Measurements from ENCODE around the gene FKBP14.

Gene FKBP14

GRCh38 chr7:30026229-30027064 lies at the start of gene FKBP14:
Gene FKBP14 (minus strand): TSS chr7:30026702. CDS start chr7:30026508, 194 bp downstream.
- peak; percentile 88 to 93 for DNase-seq

DNA sequence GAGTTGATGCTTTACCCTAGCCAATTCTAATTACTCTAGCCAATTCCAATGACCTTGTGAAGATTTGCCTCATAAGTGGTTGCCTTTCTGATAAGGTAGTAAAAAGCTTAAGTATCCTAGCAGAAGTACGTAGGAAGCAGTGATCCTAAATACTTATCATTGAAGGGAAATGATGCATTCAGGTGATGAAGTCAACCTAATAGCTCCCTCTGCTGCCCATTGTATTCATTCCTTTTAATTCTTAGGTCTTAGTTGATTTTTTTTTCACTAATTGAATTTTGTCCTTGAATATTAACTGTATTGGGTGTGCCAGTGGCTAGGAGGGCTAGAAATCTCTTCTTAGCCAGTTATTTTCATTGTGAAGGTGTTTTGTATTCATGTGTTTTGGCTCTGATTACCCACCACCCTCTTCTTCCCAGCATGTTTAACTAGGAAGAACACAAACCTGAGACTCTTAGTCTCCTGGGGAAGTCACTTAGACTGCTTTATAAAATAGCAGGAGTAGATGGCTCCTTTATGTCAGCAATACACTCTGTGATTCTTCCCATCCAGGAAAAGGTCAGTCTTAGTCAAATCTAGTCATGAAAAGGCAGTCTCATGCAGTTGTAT lies 48.0 kb upstream of the FKBP14 start:
- DNase-seq, result no peak

- DNase-seq, result no peak
Observed at GRCh38 chr7:30072735-30073134, 46.2 kb upstream of the FKBP14 start.

DNA sequence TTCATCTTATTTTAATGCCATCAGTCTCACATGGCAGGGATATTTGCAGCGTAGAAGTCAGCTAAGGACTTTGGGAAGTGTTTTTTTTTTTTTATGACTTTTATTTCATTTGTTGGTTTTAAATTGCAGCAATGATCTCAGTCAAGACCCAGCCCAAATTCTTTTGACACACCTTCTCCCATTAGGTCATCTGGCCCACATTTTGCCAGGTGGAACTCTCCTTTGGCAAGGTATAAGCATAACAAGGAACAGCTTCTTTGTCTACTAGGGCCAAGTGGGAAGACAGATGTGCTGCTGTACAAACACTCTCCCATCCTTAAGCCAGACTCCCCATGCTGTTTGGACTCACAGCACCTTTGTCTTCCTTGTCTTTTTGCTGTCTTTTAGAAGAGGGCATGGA lies 43.5 kb upstream of the FKBP14 start:
- no peak for DNase-seq

DNA sequence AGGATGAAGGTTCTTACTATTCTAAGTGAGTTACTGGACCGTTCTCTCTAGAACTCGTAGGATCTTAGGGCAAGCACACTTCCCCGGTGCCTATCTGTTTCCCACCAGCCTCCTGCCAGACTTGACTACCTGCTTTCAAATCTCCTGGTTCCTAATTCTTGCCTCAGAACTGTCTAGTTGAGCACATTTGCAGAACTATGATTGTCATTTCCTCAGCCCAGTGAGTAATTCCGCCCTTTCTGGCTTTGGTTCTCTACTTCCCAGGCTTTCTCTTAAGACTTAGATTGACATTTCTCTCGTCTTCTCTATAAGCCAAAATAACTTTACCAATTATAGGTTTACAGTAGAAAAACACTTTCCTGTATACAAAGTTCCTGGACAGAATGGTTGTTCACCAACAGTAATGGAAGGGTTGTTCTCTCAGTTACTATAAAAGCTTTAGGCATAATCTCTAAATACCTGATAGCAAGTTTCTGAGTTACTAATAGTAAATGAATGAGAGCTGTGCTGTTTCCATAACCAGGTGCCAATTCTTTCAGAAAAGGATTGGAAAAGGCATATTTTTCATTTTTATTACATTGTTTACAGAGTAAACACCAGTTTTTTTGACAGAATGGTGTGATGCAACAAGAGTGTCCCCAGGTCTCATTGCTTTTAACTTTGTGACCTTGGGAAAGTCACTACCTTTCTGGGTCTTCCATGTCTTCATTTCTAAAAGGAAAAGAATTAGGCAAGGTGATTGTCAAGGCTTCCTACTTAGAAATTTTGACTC lies 42.8 kb upstream of the FKBP14 start:
- no peak for DNase-seq

DNA sequence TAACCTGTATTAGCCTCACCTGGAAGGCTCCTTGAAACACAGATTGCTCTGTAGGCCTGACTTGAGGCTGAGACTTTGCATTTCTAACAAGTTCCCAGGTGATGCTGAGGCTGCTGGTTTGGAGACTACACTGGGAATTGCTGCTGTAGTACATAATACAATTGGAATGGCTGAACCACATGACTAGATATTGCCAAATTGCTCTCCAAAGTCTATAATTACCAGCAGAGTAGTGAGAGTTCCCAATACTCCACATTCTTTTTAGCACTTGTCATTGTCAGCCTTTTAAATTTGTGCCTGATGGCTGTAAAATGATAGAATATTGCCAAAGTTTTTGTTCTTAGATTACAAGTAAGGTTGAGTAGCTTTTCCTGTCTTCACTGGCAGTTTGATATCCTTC lies 41.6 kb upstream of the FKBP14 start:
- no peak for DNase-seq

DNA sequence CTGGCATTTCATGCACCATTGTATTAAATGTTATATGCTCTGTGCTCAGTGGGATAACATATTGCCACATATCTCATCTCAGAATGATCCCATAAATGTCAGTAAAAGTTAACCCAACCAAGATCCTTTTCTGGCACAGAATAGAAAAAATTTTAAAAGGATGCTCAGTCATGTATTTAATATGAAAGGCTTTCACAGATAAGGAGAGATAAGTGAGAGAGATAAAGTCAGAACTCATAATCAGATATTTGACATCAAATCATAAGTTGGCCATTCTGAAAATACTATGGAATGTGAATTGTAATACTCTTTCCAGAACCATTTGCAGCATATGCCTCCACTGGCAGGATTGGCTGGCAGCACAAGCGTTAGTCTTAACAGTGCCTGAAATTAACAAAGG lies 40.2 kb upstream of the FKBP14 start:
- DNase-seq, result no peak

DNA sequence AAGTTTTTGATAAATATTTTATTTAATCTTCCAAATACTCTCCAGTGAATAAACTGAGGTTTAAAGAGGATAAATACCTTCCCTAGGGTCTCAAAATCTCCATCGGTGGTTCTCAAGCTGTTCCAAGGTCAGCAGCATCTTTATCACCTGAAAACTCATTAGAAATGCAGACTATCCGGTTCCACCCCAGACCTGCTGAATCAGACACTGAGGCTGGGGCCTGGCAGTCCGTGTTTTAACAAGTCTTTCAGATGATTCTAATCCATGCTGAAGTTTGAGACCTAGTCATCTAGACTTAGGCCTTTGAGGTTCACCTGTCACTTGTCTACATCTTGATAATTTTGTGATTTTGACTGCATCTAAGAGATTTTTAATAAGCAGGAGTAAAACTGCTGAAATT lies 39.2 kb upstream of the FKBP14 start:
- no peak for DNase-seq

DNA sequence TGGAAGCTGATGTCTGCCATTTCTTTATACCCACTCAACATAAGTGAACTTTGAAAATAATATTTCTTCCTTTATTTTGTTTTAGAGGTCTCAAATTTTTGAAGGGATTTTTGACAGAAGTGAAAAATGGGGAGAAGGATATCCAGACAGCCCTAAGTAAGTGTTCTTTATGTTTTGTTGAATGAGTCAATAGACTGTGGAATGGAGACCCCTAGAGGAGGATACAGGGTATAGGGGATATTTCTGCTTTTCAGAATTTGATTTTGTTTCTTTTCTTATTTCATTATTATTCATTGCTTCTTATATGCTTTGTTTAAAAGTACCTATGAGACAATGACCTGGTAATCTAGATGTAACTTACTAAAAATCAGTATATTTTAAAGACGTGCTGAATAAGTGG lies 36.1 kb upstream of the FKBP14 start:
- DNase-seq, result no peak

DNA sequence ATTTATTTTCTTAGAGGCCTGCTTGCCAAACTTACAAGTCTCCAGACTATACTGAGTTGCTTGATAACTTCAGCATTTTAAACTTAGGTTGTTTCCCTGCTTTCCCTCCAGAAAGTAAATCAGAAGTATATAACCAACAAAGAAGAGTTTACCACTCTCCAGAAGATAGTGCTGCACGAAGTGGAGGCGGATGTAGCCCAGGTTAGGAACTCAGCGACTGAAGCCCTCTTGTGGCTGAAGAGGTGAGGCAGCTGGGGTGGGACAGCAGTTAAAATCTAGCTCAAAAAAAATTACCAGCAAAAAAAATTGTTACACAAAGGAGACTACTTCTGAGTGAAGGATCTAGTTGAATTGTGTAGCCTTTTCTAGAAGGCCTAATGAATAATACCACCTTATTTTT lies 35.3 kb upstream of the FKBP14 start:
- DNase-seq, result peak; percentile 28 to 32

DNA sequence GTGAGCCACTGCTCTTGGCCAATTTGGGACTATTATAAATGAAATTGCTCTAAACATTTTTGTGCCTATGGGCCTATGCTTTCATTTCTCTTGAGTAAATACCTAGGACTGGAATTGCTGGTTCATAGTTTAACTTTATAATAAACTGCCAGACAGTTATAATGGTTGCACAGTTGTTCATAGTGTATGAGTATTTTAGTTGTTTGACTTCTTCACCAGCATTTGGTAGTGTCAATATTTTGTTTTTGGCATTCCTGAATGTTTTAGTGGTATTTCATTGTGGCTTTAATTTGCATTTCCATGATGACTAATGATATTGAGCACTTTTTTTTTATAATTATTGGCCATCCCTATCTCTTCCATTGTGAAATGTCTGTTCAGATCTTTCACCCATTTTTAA lies 31.2 kb upstream of the FKBP14 start:
- no peak for DNase-seq

DNA sequence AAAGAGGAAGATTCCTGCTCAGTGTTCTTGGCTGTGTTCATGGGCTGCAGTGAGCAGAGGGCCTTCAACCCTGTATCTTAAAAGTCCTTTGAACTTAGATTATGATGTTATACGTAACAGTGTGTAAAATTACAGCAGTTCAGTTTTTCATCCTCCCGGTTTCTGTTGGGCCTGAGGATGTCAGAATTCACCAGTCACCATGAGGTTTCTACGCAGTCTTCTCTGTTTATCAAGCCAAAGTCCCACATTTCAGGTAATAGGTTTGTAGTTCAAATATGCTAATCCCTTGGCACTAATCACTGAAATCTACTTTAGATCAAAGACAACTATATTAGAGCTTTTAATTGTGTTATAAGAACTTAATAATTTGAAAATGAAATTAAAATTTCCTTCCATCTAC lies 26.6 kb upstream of the FKBP14 start:
- no peak for DNase-seq

GRCh38 chr7:30049173-30049572 lies 22.7 kb upstream of the FKBP14 start:
- DNase-seq, result no peak

GRCh38 chr7:30048582-30048981 lies 22.1 kb upstream of the FKBP14 start:
- DNase-seq, result no peak

- no peak for DNase-seq
Observed at GRCh38 chr7:30047124-30047523, 20.6 kb upstream of the FKBP14 start.

GRCh38 chr7:30046127-30046770 lies 19.7 kb upstream of the FKBP14 start:
- DNase-seq, result no peak

- no peak for DNase-seq
Observed at GRCh38 chr7:30041526-30042269, 15.2 kb upstream of the FKBP14 start.

DNA sequence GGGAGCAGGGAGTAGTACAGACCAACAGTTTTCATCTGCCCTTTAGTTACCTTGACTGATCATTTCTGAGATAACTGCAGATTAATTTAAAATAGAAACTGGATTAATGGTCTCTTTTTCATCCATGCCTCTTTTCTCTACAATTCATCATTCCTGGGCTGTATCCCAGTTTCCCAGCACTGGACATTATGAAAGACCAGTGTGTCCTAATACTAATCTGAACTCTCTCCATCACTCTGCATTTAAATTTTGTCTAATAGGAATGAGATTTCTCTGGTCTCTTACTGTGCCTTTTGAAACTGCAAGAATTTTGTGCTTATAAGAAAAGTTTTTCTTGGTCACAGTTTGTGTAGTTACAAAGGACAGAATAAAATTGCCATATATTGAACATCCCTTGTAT lies 14.4 kb upstream of the FKBP14 start:
- no peak for DNase-seq

DNA sequence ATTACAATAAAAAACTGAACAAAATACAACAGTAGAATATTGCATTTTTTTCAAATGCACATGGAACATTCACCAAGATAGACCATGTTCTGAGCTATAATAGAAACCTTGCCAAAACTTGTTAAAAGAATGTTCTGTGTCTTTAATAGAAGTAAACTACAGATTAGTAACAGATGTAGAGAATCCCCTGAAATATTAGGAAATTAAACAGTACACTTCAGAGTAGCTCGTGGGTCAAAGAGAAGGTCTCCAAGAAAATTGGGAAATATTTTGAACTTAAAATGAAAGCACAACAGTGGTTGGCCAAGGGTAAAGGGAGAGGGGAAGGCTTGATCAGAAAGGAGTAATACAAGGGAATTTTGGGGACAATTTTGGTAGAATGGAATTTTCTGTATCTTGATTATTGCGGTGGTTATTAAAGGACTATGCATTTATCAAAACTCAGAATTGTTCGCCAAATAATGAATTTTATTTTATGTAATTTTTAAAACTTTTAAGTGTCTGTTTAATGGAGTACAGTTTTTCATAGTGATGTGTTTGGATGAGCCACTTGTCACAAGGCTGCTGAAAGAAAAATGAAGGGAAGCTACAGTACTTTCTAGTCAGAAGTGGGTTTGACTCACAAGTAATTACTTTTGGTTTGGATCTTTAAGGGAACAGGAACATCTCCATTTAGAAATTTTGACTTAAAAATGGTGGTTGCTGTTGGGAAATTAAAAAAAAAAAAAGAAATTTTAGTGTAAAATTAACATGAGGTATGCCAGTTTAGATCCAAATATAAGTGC lies 11.9 kb upstream of the FKBP14 start:
- no peak for DNase-seq

GRCh38 chr7:30036220-30036619 lies 9.7 kb upstream of the FKBP14 start:
- DNase-seq, result no peak

GRCh38 chr7:30034501-30034900 lies 8.0 kb upstream of the FKBP14 start:
- no peak for DNase-seq
